Esophagus squamous epithelium (tissue), 5 donors: ENCODE measurements around the gene KRT6B. TPM values are rescaled to one million over a fixed set of nuclear protein-coding genes. Genes with fewer than 3 reads are reported as not detected.

Experiments used
- DNase-seq: peaks from one replicate; lab custom pipeline; 2025; lab: John Stamatoyannopoulos, UW
- H3K27ac ChIP-seq, 4 donors: fragments of 200-600 bp; sonication (generic); one replicate each; pipeline ENCODE4 v1.5.1; 2016 to 2019; ENCODE audit warnings: mild to moderate bottlenecking in 1 of 4
- H3K27me3 ChIP-seq, 4 donors: fragments of 200-600 bp; sonication (generic); 1 replicate in 3 of 4; 2 replicates in 1 of 4; pipeline versions ENCODE4 v1.5.1 to v1.6.0; 2017 to 2021; ENCODE audit warnings: antibody characterized with exemption in 1 of 4
- H3K36me3 ChIP-seq, 3 donors: fragments of 200-600 bp; sonication (generic); one replicate each; pipeline ENCODE4 v1.5.1; 2016 to 2019
- H3K4me1 ChIP-seq, 3 donors: fragments of 200-600 bp; sonication (generic); one replicate each; pipeline ENCODE4 v1.5.1; 2017 to 2019
- H3K4me3 ChIP-seq, 4 donors: fragments of 200-600 bp; sonication (generic); 1 replicate in 3 of 4; 2 replicates in 1 of 4; pipeline ENCODE4 v1.5.1; 2016 to 2019; ENCODE audit warnings: mild to moderate bottlenecking in 2 of 4, moderate library complexity in 1 of 4
- H3K9me3 ChIP-seq, 3 donors: fragments of 200-600 bp; sonication (generic); one replicate each; pipeline ENCODE4 v1.5.1; 2016 to 2019
- POLR2A ChIP-seq, 4 donors: fragments of 450-650 bp; IDR thresholded peaks; one replicate each; pipeline ENCODE4 v1.6.1; 2017; ENCODE audit warnings: antibody characterized with exemption in 4 of 4, mild to moderate bottlenecking in 4 of 4, moderate library complexity in 3 of 4
- WGBS, 2 donors: methylation state at CpG; one replicate each; pipeline ENCODE4 v1.1.5; 2018; 5-methylcytosine and 5-hydroxymethylcytosine counted together
- intact Hi-C: fragments of 100-400 bp; cut with DNase I; formaldehyde crosslinking; loops from one replicate; pipeline ENCODE4 v1.15.0; 2022
- total RNA-seq, 4 donors: library from RNA; depleted of rRNA; stranded (reverse); fragments of >200 nt; gene quantifications; one replicate each; pipeline ENCODE4 v1.1.0, GENCODE V29; 2016
- TF ChIP-seq, protein P1 (sequence below), 6 experiments: fragments of 450-650 bp in 4 of 6; fragments of 200-600 bp in 2 of 6; sonication (generic) in 2 of 6; IDR thresholded peaks; one replicate each; pipeline ENCODE4 v1.5.1; 2016 to 2019; ENCODE audit warnings: antibody characterized with exemption in 6 of 6, mild to moderate bottlenecking in 4 of 6, moderate library complexity in 4 of 6
- donor health status: DM: yes; HTN: yes; CAD: no.

KRT6B gene
- total RNA-seq, 4 donors from 2014 or later = 308 to 3,585 (median 1,609) TPM

DNA sequence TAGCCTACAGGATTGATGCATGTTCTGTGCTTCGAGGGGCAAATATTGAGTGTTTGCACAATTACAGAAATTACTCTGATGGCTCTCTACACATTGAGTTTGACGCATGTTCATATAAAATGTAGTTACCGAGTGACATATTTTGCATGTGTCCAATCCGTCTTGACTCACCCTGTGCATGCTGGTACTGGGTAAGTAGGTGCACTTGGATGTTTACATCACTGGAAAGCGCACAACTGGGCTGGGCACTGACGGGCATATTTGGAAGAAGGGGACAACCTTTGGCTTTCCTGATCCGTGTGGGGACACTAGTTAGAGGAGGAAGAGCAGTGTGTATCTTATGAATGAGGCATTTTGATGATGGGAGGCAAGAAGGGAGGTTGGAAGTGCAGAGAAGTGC, 46.0 kb upstream of the KRT6B start:
- H3K27me3 ChIP-seq = no peaks in the 10 kb centered on the region
- no peaks in the 10 kb centered on the region for H3K36me3 ChIP-seq
- intact Hi-C loops = loop anchor here (10.0 kb wide), 1 partner anchor 103 kb away; no protein-coding TSS in a partner anchor
- DNase-seq = no peak
- no peaks in the 10 kb centered on the region for H3K9me3 ChIP-seq
- TF ChIP-seq, protein P1, sequence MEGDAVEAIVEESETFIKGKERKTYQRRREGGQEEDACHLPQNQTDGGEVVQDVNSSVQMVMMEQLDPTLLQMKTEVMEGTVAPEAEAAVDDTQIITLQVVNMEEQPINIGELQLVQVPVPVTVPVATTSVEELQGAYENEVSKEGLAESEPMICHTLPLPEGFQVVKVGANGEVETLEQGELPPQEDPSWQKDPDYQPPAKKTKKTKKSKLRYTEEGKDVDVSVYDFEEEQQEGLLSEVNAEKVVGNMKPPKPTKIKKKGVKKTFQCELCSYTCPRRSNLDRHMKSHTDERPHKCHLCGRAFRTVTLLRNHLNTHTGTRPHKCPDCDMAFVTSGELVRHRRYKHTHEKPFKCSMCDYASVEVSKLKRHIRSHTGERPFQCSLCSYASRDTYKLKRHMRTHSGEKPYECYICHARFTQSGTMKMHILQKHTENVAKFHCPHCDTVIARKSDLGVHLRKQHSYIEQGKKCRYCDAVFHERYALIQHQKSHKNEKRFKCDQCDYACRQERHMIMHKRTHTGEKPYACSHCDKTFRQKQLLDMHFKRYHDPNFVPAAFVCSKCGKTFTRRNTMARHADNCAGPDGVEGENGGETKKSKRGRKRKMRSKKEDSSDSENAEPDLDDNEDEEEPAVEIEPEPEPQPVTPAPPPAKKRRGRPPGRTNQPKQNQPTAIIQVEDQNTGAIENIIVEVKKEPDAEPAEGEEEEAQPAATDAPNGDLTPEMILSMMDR (IDR thresholded peaks at IDR 0.05) = no peak
- no peak for TF ChIP-seq POLR2A (IDR thresholded peaks at IDR 0.05)
- H3K4me3 ChIP-seq = no peak overlapping the region
- peaks cover 30 to 38% (median 33%) of the 10 kb centered on the region in 3 donors for H3K4me1 ChIP-seq
- WGBS, 2 donors = 86 to 94% methylated on average over 7 of the region's 7 CpGs
- no peak overlapping the region for H3K27ac ChIP-seq

DNA sequence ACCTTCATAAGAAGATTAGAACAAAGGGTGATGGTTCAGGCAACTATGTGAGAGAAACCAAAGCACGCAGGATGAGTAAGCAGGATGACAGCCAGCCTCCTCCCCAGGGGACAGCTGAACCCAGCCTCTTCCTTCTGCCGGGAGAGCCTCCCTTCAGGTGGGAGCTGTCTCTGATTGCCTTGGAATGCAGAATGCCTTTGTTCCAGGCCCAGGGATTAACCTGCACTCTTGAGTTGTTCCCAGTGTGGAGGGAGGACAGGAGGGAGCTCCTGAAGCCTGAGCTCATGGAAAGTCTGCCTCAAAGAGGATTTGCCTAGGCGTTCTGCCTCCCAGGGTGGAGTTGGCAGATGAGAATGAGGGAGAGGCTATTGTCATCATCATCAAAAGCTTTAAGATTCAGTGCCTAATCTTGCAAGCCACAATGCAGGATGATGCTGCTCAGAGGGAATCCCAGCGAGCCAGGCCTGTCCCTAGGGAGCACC, 44.7 kb upstream of the KRT6B start:
- peaks cover 30 to 47% (median 33%) of the 10 kb centered on the region in 3 donors for H3K4me1 ChIP-seq
- H3K4me3 ChIP-seq = no peak overlapping the region
- H3K9me3 ChIP-seq = no peaks in the 10 kb centered on the region
- WGBS, 2 donors = 24 to 34% methylated on average over 4 of the region's 4 CpGs
- H3K36me3 ChIP-seq = no peaks in the 10 kb centered on the region
- peak overlapping the region; percentile 38 to 73 (median 59) for H3K27ac ChIP-seq
- TF ChIP-seq, protein P1 (IDR thresholded peaks at IDR 0.05) = no peak
- no peak for TF ChIP-seq POLR2A (IDR thresholded peaks at IDR 0.05)
- intact Hi-C loops = loop anchor here (10.0 kb wide), 1 partner anchor 102 kb away; no protein-coding TSS in a partner anchor
- H3K27me3 ChIP-seq = no peaks in the 10 kb centered on the region
- DNase-seq = no peak

DNA sequence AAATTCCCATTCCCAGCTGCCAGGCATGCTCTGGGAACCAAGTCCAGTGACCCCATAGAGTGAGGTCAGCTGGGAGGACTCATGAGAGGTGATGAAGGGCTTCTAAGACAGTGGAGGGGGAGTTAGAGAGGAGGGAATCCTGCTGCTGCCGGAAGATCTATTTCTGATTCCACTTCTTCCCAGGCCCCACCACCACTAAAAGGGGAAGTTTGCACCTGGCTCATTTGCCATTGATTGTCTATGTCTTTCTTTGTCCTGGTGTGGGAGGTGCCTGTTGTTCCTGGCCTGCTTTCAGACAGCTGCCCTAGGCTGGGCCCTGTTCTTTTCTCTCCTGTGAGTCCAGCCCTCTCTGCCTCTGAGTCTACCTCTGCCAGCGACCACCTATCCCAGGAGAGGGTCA, 44.1 kb upstream of the KRT6B start:
- H3K36me3 ChIP-seq = no peaks in the 10 kb centered on the region
- H3K27me3 ChIP-seq = no peaks in the 10 kb centered on the region
- intact Hi-C loops = loop anchor here (10.0 kb wide), 1 partner anchor 101 kb away; no protein-coding TSS in a partner anchor
- no peak overlapping the region for H3K4me3 ChIP-seq
- peak overlapping the region; percentile 38 to 73 (median 59) for H3K27ac ChIP-seq
- DNase-seq = no peak
- 41 to 74% methylated on average over 2 of the region's 2 CpGs for WGBS, 2 donors
- peaks cover 30 to 52% (median 33%) of the 10 kb centered on the region in 3 donors for H3K4me1 ChIP-seq
- TF ChIP-seq POLR2A (IDR thresholded peaks at IDR 0.05) = no peak
- TF ChIP-seq, protein P1 (IDR thresholded peaks at IDR 0.05) = no peak
- no peaks in the 10 kb centered on the region for H3K9me3 ChIP-seq

DNA sequence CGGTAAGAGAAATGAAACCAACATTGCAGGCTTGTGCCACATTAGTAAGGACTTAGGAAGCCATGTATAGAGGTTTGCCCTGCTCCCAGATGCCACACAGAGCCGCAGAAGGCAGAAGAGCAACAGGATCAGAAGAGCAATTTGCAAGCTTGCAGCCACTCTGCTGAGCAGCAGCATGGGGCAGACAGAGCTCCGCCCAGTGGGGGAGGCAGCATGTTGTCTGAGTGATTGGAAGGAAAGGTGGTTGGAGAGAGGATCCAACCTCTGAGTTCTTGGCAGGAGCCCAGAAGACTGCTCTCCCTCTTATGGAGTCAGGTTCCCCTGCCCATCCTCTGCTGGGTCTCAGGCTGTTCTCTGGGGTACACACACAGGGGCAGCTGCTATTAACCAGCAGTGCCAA, 43.4 kb upstream of the KRT6B start:
- DNase-seq = no peak
- Histone ChIP-seq H3K9me3 (no peaks in the 10 kb centered on the region), H3K27me3 (no peaks in the 10 kb centered on the region), H3K4me1 (peaks cover 30 to 52% (median 33%) of the 10 kb centered on the region in 3 donors), H3K27ac (peak overlapping the region; percentile 35 to 81 (median 46)), H3K4me3 (no peak overlapping the region), H3K36me3 (peaks cover 0 to 3% (median 0%) of the 10 kb centered on the region in 3 donors)
- TF ChIP-seq, protein P1 (IDR thresholded peaks at IDR 0.05) = no peak
- no peak for TF ChIP-seq POLR2A (IDR thresholded peaks at IDR 0.05)
- intact Hi-C loops = loop anchor here (10.0 kb wide), 1 partner anchor 101 kb away; no protein-coding TSS in a partner anchor
- WGBS, 2 donors = 13 to 49% methylated on average over 3 of the region's 3 CpGs

DNA sequence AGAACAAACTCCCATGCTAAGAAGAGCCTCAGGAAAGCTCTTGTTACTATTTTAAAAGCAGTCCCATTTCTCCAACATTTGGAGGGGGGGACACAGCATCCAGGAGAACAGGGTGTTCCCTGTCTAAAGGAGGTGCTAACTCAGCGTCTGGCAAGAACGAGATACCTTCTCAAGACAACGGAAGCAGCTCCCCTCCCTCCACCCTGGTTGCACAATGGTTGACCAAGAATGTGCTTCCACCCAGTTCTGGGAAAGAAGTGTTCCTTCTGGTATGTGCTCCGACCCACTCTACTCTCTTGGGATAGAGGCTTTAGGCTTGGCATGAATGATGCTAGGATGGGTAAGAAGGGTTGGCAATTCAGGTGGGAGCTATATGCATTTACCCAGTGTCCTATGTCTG, 42.6 kb upstream of the KRT6B start:
- Histone ChIP-seq H3K9me3 (no peaks in the 10 kb centered on the region), H3K4me3 (no peak overlapping the region), H3K4me1 (peaks cover 30 to 52% (median 33%) of the 10 kb centered on the region in 3 donors), H3K27me3 (no peaks in the 10 kb centered on the region), H3K27ac (peak overlapping the region; percentile 35 to 81 (median 59)), H3K36me3 (peaks cover 0 to 10% (median 0%) of the 10 kb centered on the region in 3 donors)
- intact Hi-C loops = loop anchor here (10.0 kb wide), 1 partner anchor 100 kb away; no protein-coding TSS in a partner anchor
- DNase-seq = no peak
- WGBS, 2 donors = 26 to 46% methylated on average over 4 of the region's 4 CpGs
- no peak for TF ChIP-seq POLR2A (IDR thresholded peaks at IDR 0.05)
- TF ChIP-seq, protein P1 (IDR thresholded peaks at IDR 0.05) = no peak
